IPS-11a (cell line): ENCODE measurements around the gene LRCH1.
A peak's percentile ranks its signal among the peaks of the same experiment; 100 is the strongest.
"Not testable (repeated sequence)": the region's sequence is repeated elsewhere in the genome, so short reads cannot be mapped to it uniquely, and the experiment has no call there.

Experiments used
- H3K4me3 ChIP-seq: one replicate; pipeline ENCODE4 v1.5.1; 2013; ENCODE audit warnings: low read depth, low read length, control low read depth

The LRCH1 gene, protein sequence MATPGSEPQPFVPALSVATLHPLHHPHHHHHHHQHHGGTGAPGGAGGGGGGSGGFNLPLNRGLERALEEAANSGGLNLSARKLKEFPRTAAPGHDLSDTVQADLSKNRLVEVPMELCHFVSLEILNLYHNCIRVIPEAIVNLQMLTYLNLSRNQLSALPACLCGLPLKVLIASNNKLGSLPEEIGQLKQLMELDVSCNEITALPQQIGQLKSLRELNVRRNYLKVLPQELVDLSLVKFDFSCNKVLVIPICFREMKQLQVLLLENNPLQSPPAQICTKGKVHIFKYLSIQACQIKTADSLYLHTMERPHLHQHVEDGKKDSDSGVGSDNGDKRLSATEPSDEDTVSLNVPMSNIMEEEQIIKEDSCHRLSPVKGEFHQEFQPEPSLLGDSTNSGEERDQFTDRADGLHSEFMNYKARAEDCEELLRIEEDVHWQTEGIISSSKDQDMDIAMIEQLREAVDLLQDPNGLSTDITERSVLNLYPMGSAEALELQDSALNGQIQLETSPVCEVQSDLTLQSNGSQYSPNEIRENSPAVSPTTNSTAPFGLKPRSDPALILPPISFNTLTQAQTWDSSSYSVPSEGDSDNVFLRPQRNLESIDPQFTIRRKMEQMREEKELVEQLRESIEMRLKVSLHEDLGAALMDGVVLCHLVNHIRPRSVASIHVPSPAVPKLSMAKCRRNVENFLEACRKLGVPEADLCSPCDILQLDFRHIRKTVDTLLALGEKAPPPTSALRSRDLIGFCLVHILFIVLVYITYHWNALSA

GRCh38 chr13:46552889-46553520 lies at the start of gene LRCH1:
LRCH1 (plus strand) TSS chr13:46553170; CDS start chr13:46553397, 227 bp downstream.
- H3K4me3 ChIP-seq, result peak within 1 kb of the TSS; percentile 62

DNA sequence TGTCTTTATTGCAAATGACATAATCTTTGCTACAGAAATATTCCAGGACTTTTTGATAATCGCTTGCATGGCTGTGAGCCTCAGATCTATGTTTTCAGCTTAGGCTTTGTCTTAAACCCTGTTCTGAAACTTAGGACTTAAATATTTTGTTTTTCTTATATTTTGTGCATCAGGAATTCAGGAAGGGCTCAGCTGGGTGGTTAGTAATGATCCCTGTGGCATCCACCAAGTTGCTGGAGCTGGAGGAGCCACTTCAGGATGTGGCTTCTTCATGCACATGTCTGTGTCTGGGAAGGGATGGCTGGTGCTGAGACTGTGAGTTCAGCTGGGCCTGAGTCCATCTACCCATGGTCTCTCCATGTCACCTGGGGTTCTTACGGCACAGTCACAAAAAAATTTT lies 48.9 kb upstream of the LRCH1 start:
- no peak overlapping the region for H3K4me3 ChIP-seq

GRCh38 chr13:46507981-46508380 lies 45.0 kb upstream of the LRCH1 start:
- no peak overlapping the region for H3K4me3 ChIP-seq

- H3K4me3 ChIP-seq, result no peak overlapping the region
Measured at GRCh38 chr13:46509981-46510380, 43.0 kb upstream of the LRCH1 start.

GRCh38 chr13:46515803-46516202 lies 37.2 kb upstream of the LRCH1 start:
- H3K4me3 ChIP-seq, result no peak overlapping the region

DNA sequence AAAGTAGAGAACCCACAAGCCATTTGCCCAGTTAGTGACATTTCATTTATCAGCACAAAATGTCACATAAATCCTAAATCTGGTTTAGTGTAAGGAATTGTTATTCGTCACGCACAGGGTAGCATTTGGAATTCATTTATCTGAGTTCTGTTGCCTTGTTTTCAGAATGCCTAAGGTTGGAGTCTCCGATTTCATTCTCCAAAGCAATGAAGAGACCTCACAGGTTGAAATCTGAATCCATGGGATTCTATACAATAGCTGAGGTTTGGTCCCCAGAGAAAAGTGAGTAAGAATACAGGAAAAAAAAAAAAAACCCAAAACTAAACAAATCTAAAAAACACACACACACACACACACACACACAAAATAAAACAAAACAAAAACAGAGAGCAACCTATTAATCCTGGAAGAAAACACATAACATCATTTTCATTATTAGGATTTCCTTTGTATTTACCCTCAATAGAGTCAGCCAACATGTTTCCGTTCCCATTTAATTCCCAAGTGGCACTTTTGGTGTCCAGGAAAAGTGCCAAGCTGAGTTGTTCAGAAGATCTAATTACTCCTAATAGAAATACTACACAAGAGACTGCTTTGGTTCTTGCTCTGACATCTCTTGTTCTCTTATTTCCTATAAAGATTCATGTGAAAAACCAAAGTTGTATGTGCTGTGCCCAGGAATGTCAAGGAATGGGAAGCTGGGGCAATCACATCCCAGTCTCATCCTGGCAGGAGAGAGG lies 36.2 kb upstream of the LRCH1 start:
- H3K4me3 ChIP-seq, result no peak overlapping the region

GRCh38 chr13:46517748-46518147 lies 35.2 kb upstream of the LRCH1 start:
- H3K4me3 ChIP-seq, result not testable (repeated sequence)

GRCh38 chr13:46519182-46519581 lies 33.8 kb upstream of the LRCH1 start:
- H3K4me3 ChIP-seq, result no peak overlapping the region

DNA sequence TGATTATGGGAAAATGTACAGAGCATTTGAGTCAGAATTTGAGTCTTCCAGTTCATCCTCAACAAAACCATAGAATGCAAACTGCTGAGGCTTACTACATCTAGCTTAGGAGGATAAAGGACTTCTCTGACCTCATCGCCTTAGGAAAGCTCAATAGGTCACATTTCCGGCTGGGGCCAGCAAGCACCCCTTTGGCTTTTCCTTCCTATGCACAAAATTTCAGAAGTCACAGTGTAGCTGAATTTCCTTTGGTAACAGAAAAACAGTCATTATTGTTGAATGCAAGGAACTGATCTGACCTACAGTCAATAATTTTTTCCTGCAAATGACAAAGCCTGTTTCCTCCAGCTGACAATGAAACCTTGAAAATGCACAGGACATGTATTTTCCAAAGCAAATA lies 32.8 kb upstream of the LRCH1 start:
- no peak overlapping the region for H3K4me3 ChIP-seq

GRCh38 chr13:46521486-46521885 lies 31.5 kb upstream of the LRCH1 start:
- H3K4me3 ChIP-seq, result no peak overlapping the region

DNA sequence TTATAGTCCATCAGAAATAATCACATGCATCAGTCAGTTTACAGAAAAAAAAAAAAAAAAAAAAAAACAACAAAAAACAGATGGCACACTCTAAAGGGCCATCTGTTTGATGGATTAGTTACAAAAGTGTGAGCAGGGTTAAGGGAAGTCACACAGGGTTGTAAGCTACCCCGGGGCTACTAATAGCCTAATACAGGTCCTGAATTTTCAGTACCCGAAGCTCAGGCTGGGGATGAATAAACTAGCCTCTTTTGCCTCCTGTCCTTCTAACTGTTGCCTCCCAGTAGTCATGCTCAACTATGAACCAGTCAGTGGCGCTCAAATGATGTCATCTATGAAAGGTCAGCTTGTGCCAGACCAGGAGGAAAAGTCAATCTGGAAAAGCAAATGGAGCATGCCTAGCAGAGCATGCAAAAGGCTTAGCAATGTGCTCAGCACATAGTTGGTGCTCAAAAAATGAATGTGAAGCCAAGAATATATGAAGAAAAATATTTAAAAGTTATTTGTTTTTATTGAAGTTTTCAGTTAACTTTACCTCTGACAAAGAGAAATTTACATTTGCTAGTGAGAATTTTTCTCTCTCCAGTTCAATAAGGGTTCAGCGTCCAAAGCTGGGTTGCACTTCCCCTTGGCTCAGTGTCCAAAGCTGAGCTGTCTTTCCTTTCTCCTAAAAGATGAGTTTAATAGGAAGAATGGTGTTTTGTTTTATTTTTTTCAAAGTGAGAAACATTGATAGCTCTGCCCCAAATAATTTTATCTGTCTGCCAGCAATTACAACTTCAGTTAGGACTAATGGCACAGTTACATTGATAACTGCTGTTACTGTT lies 30.8 kb upstream of the LRCH1 start:
- no peak overlapping the region for H3K4me3 ChIP-seq

- H3K4me3 ChIP-seq, result no peak overlapping the region
Measured at GRCh38 chr13:46522748-46523030, 30.3 kb upstream of the LRCH1 start.

DNA sequence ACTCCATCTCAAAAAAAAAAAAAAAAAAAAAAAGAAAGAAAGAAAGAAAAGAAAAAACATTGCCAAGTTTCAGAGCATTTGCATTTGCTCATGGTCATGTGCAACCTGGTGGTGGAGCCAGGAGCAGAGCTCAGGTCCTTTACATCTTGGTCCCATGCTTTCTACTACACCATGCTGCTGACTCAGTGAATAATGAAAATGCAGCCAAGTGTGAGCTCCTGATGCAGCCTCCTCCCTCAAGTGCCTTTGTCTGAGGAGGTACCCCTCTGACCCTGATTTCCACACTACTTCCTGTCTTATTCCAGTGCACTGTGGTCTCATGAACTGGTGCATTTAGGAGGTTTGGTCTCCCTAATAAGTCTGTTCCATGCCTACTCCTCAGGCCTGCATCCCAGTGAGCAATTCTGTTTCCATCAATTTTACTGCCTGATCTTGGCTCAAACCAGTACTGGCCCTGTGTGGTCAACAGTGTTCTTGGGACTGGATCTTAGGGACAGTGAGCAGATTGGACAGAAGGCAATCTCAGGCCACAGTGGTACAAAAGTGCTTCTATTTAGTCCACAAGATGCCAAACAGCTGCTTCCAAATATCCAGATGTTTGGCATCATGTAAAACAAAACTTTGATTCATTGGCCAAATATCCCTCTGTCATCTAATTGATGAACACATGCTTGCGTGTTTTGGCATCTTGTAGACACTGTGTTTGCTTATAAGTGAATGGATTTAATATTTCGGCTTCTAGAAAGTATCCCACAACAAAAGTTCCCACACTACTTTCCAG lies 28.8 kb upstream of the LRCH1 start:
- H3K4me3 ChIP-seq, result no peak overlapping the region

GRCh38 chr13:46526100-46526735 lies 26.8 kb upstream of the LRCH1 start:
- no peak overlapping the region for H3K4me3 ChIP-seq

GRCh38 chr13:46526740-46527139 lies 26.2 kb upstream of the LRCH1 start:
- no peak overlapping the region for H3K4me3 ChIP-seq

GRCh38 chr13:46527237-46527636 lies 25.7 kb upstream of the LRCH1 start:
- H3K4me3 ChIP-seq, result no peak overlapping the region

DNA sequence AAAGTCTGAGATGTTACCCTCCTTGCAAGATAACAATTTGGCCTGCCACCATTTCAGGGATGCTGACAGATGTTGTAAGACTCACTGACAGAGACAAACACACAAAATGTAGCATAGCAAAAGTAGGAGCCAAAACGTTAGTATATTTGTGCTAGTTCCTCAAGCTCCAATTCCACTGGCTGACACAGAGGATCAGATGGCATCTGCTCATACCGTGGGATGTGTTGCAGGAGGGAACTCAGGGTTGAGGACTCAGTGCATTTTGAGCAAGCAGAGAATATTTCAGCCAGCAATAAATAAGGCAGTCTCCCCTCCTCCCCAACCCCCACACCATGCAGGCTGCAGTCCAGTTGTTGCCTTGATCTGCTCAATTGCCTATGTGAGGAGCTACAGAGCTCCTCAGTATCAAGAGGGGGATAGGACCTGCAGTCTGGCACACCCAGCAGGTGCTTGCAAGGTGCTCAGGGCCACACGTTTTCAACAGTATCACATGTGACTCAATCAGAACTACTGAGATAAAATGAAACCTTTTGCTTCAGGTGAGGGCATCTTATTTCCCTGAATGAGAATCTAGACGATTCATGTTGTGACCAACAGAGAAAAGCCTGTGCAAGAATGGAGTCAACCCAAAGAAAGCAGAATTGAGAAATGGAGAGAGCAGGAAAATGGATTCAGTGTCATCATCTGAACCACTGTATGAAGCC lies 23.6 kb upstream of the LRCH1 start:
- no peak overlapping the region for H3K4me3 ChIP-seq

DNA sequence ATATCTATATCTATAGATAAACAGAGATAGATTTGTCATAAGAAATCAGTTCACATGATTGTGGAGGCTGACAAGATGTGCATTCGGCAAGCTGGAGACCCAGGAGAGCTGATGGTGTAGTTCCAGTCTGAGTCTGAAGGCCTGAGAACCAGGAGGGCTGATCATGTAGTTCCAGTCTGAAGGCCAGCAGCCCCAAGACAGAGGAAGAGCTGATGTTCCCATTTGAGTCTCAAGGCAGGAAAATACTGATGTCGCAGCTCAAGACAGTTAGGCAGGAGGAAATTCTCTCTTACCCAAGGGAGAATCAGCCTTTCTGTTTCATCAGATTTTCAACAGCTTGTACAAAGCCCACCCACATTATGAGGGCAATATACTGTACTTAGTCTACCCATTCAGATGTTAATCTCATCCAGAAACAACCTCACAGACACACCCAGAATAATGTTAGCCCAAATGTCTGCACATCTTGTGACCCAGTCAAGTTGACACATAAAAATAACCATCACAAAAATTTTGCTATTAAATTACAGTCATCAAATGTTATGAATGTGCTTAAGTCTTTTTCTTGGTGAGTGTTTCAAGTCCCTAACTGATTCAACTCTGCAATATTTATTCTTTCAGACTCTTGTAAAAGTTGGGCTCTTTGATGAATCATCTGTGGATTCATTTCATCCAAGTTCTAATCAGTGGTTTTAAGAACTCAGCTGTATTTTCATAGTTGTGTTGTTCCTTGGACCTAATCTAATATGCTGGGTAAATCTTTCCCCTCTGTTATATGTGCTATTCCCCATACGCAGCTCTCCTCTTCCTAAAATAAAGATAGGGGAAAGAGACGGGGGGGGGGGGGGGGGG lies 22.7 kb upstream of the LRCH1 start:
- no peak overlapping the region for H3K4me3 ChIP-seq
